ENCODE results near the gene RAPGEF4.

The RAPGEF4 gene

GRCh38 chr2:172811027-172811426, 75.4 kb downstream of the RAPGEF4 start:
- TF ChIP-seq, protein P1, sequence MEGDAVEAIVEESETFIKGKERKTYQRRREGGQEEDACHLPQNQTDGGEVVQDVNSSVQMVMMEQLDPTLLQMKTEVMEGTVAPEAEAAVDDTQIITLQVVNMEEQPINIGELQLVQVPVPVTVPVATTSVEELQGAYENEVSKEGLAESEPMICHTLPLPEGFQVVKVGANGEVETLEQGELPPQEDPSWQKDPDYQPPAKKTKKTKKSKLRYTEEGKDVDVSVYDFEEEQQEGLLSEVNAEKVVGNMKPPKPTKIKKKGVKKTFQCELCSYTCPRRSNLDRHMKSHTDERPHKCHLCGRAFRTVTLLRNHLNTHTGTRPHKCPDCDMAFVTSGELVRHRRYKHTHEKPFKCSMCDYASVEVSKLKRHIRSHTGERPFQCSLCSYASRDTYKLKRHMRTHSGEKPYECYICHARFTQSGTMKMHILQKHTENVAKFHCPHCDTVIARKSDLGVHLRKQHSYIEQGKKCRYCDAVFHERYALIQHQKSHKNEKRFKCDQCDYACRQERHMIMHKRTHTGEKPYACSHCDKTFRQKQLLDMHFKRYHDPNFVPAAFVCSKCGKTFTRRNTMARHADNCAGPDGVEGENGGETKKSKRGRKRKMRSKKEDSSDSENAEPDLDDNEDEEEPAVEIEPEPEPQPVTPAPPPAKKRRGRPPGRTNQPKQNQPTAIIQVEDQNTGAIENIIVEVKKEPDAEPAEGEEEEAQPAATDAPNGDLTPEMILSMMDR (IDR thresholded peaks at IDR 0.05; ENCODE audit: low read depth, low read length): no peak
- DNase-seq (ENCODE audit: extremely low read depth, low read depth): no peak

- TF ChIP-seq, protein P1 (IDR thresholded peaks at IDR 0.05; ENCODE audit: low read depth, low read length): no peak
- DNase-seq (ENCODE audit: extremely low read depth, low read depth): no peak
Observed at GRCh38 chr2:172812158-172812744, 76.6 kb downstream of the RAPGEF4 start.

GRCh38 chr2:172813314-172813888, 77.8 kb downstream of the RAPGEF4 start:
- TF ChIP-seq, protein P1 (IDR thresholded peaks at IDR 0.05; ENCODE audit: low read depth, low read length): peak; percentile 54
- DNase-seq (ENCODE audit: extremely low read depth, low read depth): no peak

GRCh38 chr2:172817411-172817810, 81.8 kb downstream of the RAPGEF4 start:
- TF ChIP-seq, protein P1 (IDR thresholded peaks at IDR 0.05; ENCODE audit: low read depth, low read length): no peak

DNA sequence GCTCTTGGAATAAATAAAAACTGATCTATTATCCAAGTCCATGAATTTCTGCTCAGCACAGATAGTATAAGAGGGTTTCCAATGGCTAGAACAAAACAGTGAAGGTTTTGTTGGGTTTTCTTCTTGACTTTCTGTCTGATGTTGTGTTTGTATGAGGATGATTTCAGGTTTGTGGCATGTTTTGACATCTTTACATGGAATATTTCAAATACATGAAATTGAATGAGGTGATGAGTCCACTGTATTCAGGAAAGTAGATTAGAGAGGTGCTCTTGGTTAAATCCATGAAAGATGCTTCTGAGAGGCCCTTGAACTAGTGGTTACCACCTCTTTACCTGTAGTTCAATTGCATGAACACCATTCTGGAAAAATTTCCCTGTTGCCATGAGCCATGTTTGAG, 84.3 kb downstream of the RAPGEF4 start:
- no peak for DNase-seq (ENCODE audit: extremely low read depth, low read depth)
- TF ChIP-seq, protein P1 (IDR thresholded peaks at IDR 0.05; ENCODE audit: low read depth, low read length): no peak

More at GRCh38 chr2:172817411-172817810, 81.8 kb downstream of the RAPGEF4 start:
- DNase-seq (ENCODE audit: extremely low read depth, low read depth): no peak

DNA sequence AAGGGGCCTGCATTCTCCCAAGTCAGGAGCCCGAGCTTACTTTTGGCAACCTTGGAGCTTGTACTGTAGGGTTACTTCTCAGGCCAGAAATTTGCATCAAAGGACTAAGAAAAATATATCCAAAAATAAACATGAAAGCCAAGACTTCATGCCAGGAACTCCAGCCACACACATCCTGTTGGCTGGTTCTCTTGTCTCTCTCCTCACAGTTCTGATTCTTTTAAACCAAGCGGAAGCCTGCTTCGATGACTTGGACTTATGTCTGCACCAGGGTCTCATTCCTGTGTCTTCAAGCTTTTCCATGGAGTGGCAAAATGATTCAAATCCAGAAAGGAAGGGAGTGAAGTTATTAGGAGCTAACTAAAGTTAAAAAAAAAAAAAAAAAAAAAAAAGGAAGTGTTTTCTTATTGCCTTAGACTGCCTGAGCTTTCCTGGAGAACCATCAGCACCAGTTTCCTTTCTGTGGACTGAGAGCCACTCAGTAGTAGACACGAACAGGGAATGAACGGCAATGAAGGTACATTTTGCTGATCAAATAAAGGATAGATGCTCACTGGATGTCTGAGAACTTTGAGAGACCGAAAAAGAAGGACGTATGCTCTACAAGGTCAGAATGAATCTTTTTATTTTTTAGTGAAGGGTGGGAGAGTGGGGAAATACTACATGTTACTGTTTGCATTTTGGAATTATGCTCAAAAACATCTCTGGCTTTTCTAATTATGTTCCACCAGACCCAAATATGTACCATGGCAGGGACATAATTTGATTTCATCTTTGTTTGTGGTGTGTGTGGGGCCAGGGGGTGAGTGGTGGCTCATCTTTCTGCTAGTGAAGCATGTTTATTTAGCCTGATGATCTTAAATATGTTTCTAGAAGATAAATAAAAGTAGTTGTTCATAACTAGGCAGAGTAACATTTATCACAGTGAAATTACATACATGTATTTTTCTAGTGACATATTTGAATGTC, 86.0 kb downstream of the RAPGEF4 start:
- DNase-seq (ENCODE audit: extremely low read depth, low read depth): no peak
- TF ChIP-seq, protein P1 (IDR thresholded peaks at IDR 0.05; ENCODE audit: low read depth, low read length): no peak

DNA sequence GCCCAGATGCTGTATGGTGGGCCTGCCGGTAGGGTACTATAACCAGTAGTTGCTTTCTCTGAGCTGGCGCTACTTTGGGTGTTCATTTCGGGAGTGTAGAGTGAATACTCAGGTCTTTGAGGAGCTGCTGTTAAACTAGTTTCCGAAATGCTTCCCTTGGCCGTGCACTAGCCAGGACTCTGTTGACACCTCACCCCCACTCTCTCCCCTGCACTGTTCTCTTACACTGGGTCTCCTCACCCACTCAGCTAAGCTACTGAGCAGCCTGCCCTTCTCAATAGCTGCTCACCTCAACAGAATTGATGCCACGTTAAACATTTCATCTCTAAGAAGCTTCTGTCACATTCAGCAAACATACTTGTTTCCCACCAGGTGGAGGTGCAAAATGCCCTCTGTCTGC, 86.9 kb downstream of the RAPGEF4 start:
- DNase-seq (ENCODE audit: extremely low read depth, low read depth): no peak

More for the DNA sequence above, 86.9 kb downstream of the RAPGEF4 start:
- TF ChIP-seq, protein P1 (IDR thresholded peaks at IDR 0.05; ENCODE audit: low read depth, low read length): no peak

All from AG09319 (cell line).